ENCODE data around the gene IRS2.

The IRS2 gene

GRCh38 chr13:109760951-109761350 lies 25.4 kb downstream of the IRS2 start:
- no peak overlapping the region for H3K4me3 ChIP-seq (ENCODE audit: control insufficient read depth, low read depth, low read length)
- no peak for DNase-seq (ENCODE audit: low read depth)
- no peak for TF ChIP-seq CTCF (IDR thresholded peaks at IDR 0.05; ENCODE audit: control insufficient read depth, insufficient read depth, low read depth, low read length, missing control alignments)

GRCh38 chr13:109760402-109760801 lies 26.0 kb downstream of the IRS2 start:
- no peak for DNase-seq (ENCODE audit: low read depth)
- H3K4me3 ChIP-seq (ENCODE audit: control insufficient read depth, low read depth, low read length) = no peak overlapping the region
- no peak for TF ChIP-seq CTCF (IDR thresholded peaks at IDR 0.05; ENCODE audit: control insufficient read depth, insufficient read depth, low read depth, low read length, missing control alignments)

- DNase-seq (ENCODE audit: low read depth) = no peak
Observed at GRCh38 chr13:109759609-109760008, 26.8 kb downstream of the IRS2 start.

GRCh38 chr13:109758937-109759480 lies 27.4 kb downstream of the IRS2 start:
- H3K4me3 ChIP-seq (ENCODE audit: control insufficient read depth, low read depth, low read length) = no peak overlapping the region
- no peak for TF ChIP-seq CTCF (IDR thresholded peaks at IDR 0.05; ENCODE audit: control insufficient read depth, insufficient read depth, low read depth, low read length, missing control alignments)
- DNase-seq (ENCODE audit: low read depth) = no peak

More at GRCh38 chr13:109759609-109760008, 26.8 kb downstream of the IRS2 start:
- no peak for TF ChIP-seq CTCF (IDR thresholded peaks at IDR 0.05; ENCODE audit: control insufficient read depth, insufficient read depth, low read depth, low read length, missing control alignments)
- no peak overlapping the region for H3K4me3 ChIP-seq (ENCODE audit: control insufficient read depth, low read depth, low read length)

- no peak for DNase-seq (ENCODE audit: low read depth)
- H3K4me3 ChIP-seq (ENCODE audit: control insufficient read depth, low read depth, low read length) = no peak overlapping the region
- no peak for TF ChIP-seq CTCF (IDR thresholded peaks at IDR 0.05; ENCODE audit: control insufficient read depth, insufficient read depth, low read depth, low read length, missing control alignments)
Observed at GRCh38 chr13:109756778-109757177, 29.6 kb downstream of the IRS2 start.

- TF ChIP-seq CTCF (IDR thresholded peaks at IDR 0.05; ENCODE audit: control insufficient read depth, insufficient read depth, low read depth, low read length, missing control alignments) = no peak
- H3K4me3 ChIP-seq (ENCODE audit: control insufficient read depth, low read depth, low read length) = no peak overlapping the region
- no peak for DNase-seq (ENCODE audit: low read depth)
Observed at GRCh38 chr13:109755997-109756396, 30.4 kb downstream of the IRS2 start.

GRCh38 chr13:109755551-109755950 lies 30.8 kb downstream of the IRS2 start:
- no peak for DNase-seq (ENCODE audit: low read depth)
- TF ChIP-seq CTCF (IDR thresholded peaks at IDR 0.05; ENCODE audit: control insufficient read depth, insufficient read depth, low read depth, low read length, missing control alignments) = no peak
- H3K4me3 ChIP-seq (ENCODE audit: control insufficient read depth, low read depth, low read length) = no peak overlapping the region
